ENCODE measurements around the gene MCRS1.

GRCh38 chr12:49557917-49558215 lies 10.1 kb downstream of the MCRS1 start:
- TF ChIP-seq POLR2AphosphoS5 (IDR thresholded peaks at IDR 0.05; ENCODE audit: low read depth, low read length), result no peak
- no peak for TF ChIP-seq POLR2A (IDR thresholded peaks at IDR 0.05; ENCODE audit: low read depth, low read length)

Data from GM12892 (cell line).